AG04450 (cell line): ENCODE results near the gene UBE2K. TPM values are rescaled to one million over a fixed set of nuclear protein-coding genes. Genes with fewer than 3 reads are reported as not detected.
"Not testable (repeated sequence)": the region's sequence is repeated elsewhere in the genome, so short reads cannot be mapped to it uniquely, and the experiment has no call there.

Experiments
- CTCF ChIA-PET: fragments of 300-600, 350-600 bp; formaldehyde crosslinking; extraction: SDS; loops from one replicate; lab custom pipeline; 2022; ENCODE audit warnings: antibody characterized with exemption, inconsistent platforms; lab: Charles Lee
- POLR2A ChIA-PET: fragments of 350-600 bp; formaldehyde crosslinking; extraction: SDS; loops from one replicate; lab custom pipeline; 2021; ENCODE audit warnings: antibody characterized with exemption, inconsistent platforms; lab: Yijun Ruan, JAX
- DNase-seq: peaks from one replicate; pipeline ENCODE4 v3.0.0-alpha.2; 2011; ENCODE audit warnings: low read depth, low spot score
- H3K27ac ChIP-seq: one replicate; pipeline ENCODE4 v1.5.1; 2012; ENCODE audit warnings: low read depth, low read length, control low read depth
- H3K27me3 ChIP-seq: one replicate; pipeline ENCODE4 v1.6.0; 2012; ENCODE audit warnings: low read length; ENCODE audit not compliant: control insufficient read depth, insufficient read depth
- H3K4me3 ChIP-seq: 2 replicates; pipeline ENCODE4 v1.5.1; 2011; ENCODE audit warnings: mild to moderate bottlenecking, low read depth, low read length, control low read depth
- H3K9me3 ChIP-seq: 2 replicates; pipeline ENCODE4 v1.5.1; 2012; ENCODE audit warnings: low read length; ENCODE audit not compliant: control insufficient read depth, insufficient read depth
- polyA plus RNA-seq: library from polyadenylated mRNA; depleted of rRNA; stranded (reverse); fragments of >200 nt; gene quantifications from 2 replicates; pipeline ENCODE4 v1.2.3, GENCODE V29; 2011
- TF ChIP-seq, protein P1 (sequence below): IDR thresholded peaks from 2 replicates; pipeline ENCODE4 v1.5.1; 2011; ENCODE audit warnings: low read depth, low read length, control low read depth, inconsistent platforms

The UBE2K gene
- polyA plus RNA-seq, 1 experiment = 101 TPM

DNA sequence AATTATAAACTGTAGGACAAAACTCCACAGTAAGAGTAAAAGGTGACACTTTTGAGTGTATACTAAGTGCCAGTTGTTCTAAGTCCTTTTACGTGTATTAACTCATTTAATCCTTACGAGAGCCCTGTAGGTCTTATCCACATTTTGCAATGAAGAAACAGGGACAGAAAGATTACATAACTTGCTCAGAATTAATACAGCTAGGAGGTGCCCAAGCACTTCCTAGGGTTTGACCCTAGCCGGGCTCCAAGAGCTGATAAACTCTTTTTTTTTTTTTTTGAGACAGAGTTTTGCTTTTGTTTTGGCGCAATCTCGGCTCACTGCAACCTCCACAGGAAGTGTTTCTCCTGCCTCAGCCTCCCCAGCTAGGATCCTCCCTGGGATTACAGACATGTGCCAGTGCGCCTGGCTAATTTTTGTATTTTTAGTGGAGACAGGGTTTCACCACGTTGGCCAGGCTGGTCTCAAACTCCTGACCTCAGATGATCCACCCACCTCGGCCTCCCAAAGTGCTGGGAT, 110.4 kb downstream of the UBE2K start:
- DNase-seq = no peak
- ChIA-PET POLR2A (interaction anchor here (0.7 kb wide), 1 partner anchor 18 kb away, joined by 4 read pairs; no protein-coding TSS in a partner anchor), CTCF (no interaction called here)
- Histone ChIP-seq H3K4me3 (no peak overlapping the region), H3K27me3 (no peaks in the 10 kb centered on the region), H3K9me3 (no peaks in the 10 kb centered on the region), H3K27ac (no peak overlapping the region)
- TF ChIP-seq, protein P1, sequence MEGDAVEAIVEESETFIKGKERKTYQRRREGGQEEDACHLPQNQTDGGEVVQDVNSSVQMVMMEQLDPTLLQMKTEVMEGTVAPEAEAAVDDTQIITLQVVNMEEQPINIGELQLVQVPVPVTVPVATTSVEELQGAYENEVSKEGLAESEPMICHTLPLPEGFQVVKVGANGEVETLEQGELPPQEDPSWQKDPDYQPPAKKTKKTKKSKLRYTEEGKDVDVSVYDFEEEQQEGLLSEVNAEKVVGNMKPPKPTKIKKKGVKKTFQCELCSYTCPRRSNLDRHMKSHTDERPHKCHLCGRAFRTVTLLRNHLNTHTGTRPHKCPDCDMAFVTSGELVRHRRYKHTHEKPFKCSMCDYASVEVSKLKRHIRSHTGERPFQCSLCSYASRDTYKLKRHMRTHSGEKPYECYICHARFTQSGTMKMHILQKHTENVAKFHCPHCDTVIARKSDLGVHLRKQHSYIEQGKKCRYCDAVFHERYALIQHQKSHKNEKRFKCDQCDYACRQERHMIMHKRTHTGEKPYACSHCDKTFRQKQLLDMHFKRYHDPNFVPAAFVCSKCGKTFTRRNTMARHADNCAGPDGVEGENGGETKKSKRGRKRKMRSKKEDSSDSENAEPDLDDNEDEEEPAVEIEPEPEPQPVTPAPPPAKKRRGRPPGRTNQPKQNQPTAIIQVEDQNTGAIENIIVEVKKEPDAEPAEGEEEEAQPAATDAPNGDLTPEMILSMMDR = no peak

DNA sequence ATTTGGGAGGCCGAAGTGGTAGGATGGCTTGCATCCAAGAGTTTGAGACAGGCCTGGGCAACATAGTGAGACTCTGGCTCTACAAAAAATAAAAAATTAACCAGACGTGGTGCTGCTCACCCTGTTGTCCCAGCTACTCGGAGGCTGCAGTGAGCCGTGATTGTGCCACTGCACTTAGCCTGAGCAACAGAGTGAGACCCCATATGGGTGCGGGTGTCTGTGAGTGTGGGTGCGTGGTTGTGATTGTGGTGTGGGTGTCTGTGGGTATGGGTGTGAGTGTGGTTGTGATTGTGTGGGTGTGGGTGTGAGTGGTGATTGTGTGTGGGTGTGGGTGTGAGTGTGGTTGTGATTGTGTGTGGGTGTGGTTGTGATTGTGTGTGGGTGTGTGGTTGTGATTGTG, 114.6 kb downstream of the UBE2K start:
- Histone ChIP-seq H3K9me3 (peaks cover 7% of the 10 kb centered on the region; the same call in 1 of the 2 replicates), H3K27ac (no peak overlapping the region), H3K27me3 (no peaks in the 10 kb centered on the region), H3K4me3 (no peak overlapping the region)
- POLR2A ChIA-PET = no interaction called here
- CTCF ChIA-PET = no interaction called here
- DNase-seq = no peak
- TF ChIP-seq, protein P1 = no peak

DNA sequence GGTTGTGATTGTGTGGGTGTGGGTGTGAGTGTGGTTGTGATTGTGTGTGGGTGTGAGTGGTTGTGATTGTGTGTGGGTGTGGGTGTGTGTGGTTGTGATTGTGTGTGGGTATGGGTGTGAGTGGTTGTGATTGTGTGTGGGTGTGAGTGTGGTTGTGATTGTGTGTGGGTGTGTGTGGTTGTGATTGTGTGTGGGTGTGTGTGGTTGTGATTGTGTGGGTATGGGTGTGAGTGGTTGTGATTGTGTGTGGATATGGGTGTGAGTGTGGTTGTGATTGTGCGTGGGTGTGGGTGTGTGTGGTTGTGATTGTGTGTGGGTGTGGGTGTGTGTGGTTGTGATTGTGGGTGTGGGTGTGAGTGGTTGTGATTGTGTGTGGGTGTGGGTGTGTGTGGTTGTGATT, 115.1 kb downstream of the UBE2K start:
- H3K4me3 ChIP-seq, CTCF ChIA-PET, H3K27ac ChIP-seq, H3K9me3 ChIP-seq, H3K27me3 ChIP-seq, DNase-seq, POLR2A ChIA-PET: not testable (repeated sequence)

DNA sequence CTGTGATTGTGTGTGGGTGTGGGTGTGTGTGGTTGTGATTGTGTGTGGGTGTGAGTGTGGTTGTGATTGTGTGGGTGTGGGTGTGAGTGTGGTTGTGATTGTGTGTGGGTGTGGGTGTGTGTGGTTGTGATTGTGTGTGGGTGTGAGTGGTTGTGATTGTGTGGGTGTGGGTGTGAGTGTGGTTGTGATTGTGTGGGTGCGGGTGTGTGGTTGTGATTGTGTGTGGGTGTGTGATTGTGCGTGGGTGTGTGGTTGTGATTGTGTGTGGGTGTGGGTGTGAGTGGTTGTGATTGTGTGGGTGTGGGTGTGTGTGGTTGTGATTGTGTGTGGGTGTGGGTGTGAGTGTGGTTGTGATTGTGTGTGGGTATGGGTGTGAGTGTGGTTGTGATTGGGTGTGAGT, 115.8 kb downstream of the UBE2K start:
- CTCF ChIA-PET, DNase-seq, H3K9me3 ChIP-seq, H3K4me3 ChIP-seq, H3K27ac ChIP-seq, POLR2A ChIA-PET, H3K27me3 ChIP-seq: not testable (repeated sequence)

DNA sequence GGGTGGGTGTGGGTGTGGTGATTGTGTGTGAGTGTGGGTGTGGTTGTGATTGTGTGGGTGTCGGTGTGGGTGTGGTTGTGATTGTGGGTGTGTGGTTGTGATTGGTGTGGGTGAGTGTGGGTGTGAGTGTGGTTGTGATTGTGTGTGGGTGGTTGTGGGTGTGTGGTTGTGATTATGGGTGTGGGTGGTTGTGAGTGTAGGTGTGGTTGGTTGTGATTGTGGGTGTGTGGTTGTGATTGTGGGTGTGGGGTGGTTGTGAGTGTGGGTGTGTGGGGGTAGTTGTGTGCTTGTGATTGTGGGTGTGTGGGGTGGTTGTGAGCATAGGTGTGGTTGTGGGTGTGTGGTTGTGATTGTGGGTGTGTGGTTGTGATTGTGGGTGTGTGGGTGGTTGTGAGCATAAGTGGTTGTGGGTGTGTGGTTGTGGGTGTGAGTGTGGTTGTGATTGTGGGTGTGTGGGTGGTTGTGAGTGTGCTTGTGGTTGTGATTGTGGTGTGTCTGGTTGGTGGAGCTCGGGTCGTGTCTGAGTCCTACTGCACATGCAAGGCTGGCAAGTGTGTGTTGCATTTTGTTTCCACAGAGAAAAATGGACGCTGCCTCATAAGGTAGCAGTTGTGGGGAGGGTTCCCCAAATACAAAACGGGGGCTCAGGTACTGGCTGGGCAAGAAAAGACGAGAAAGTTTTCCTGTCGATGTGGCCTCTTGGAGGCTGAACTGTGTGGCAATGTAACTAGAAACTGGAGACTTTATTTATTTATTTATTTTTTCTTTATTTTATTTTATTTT, 116.7 kb downstream of the UBE2K start:
- ChIA-PET POLR2A (no interaction called here), CTCF (no interaction called here)
- TF ChIP-seq, protein P1 = no peak
- H3K9me3 ChIP-seq = peaks cover 7% of the 10 kb centered on the region; the same call in 1 of the 2 replicates
- H3K4me3 ChIP-seq = no peak overlapping the region
- H3K27me3 ChIP-seq = no peaks in the 10 kb centered on the region
- DNase-seq = no peak
- H3K27ac ChIP-seq = no peak overlapping the region

DNA sequence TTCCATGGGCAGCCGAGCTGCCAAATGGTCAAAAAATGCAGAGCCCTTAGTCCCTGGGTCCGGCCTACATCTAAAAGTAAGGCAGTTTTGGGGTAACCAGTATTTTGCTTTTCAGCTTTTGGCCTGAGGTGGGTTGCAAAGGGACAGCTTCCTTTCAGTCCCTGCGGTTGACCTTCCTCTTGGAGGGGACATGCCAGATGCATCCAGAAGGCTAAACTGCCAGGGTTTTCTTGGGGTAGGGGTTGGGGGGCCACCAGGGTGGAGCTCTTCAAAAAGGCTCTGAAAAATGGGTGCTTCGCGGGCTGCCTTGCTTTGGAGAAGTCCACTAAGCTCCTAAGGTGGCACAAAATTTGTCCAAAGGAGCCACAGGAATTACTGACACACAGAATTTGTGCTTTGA, 120.7 kb downstream of the UBE2K start:
- ChIA-PET CTCF (no interaction called here), POLR2A (no interaction called here)
- Histone ChIP-seq H3K27me3 (no peaks in the 10 kb centered on the region), H3K27ac (no peak overlapping the region), H3K4me3 (no peak overlapping the region), H3K9me3 (peaks cover 7% of the 10 kb centered on the region; the same call in 1 of the 2 replicates)
- no peak for DNase-seq
- TF ChIP-seq, protein P1 = no peak
